Vagina (tissue), 2 donors: ENCODE results near the gene OGT.

Source experiments
- CTCF ChIP-seq, 3 experiments: fragments of 450-650 bp in 2 of 3; fragments of 200-600 bp in 1 of 3; sonication (generic) in 1 of 3; IDR thresholded peaks; one replicate each; pipeline ENCODE4 v1.5.1; 2017 to 2019; ENCODE audit warnings: antibody characterized with exemption in 3 of 3, mild to moderate bottlenecking in 2 of 3, moderate library complexity in 2 of 3
- POLR2A ChIP-seq, 2 donors: fragments of 450-650 bp; IDR thresholded peaks; one replicate each; pipeline ENCODE4 v1.6.1; 2017; ENCODE audit warnings: antibody characterized with exemption in 2 of 2, mild to moderate bottlenecking in 2 of 2, moderate library complexity in 2 of 2
- POLR2AphosphoS5 ChIP-seq, 2 donors: sonication (generic); formaldehyde crosslinking; IDR thresholded peaks; one replicate each; pipeline ENCODE4 v1.9.0; 2017; ENCODE audit warnings: antibody characterized with exemption in 2 of 2, mild to moderate bottlenecking in 2 of 2, low read depth in 1 of 2; ENCODE audit not compliant: insufficient read depth in 1 of 2

GRCh38 chrX:71619986-71620385, 87.1 kb downstream of the OGT start:
- no peak for TF ChIP-seq CTCF (IDR thresholded peaks at IDR 0.05)
- TF ChIP-seq POLR2A (IDR thresholded peaks at IDR 0.05) = no peak
- TF ChIP-seq POLR2AphosphoS5 (IDR thresholded peaks at IDR 0.05; ENCODE audit: insufficient read depth in 1 of 2, low read depth in 1 of 2) = no peak
